VCaP (cell line): ENCODE results near the gene DPF3.

ENCODE experiments used
- H3K27ac ChIP-seq: fragments of 450-650 bp; 2 replicates; pipeline ENCODE4 v1.5.1; 2017
- TF ChIP-seq, protein P1 (sequence below): fragments of 450-650 bp; conservative IDR thresholded peaks from 2 replicates; pipeline ENCODE4 v1.5.1; 2017; ENCODE audit warnings: mild to moderate bottlenecking, moderate library complexity

Gene DPF3

DNA sequence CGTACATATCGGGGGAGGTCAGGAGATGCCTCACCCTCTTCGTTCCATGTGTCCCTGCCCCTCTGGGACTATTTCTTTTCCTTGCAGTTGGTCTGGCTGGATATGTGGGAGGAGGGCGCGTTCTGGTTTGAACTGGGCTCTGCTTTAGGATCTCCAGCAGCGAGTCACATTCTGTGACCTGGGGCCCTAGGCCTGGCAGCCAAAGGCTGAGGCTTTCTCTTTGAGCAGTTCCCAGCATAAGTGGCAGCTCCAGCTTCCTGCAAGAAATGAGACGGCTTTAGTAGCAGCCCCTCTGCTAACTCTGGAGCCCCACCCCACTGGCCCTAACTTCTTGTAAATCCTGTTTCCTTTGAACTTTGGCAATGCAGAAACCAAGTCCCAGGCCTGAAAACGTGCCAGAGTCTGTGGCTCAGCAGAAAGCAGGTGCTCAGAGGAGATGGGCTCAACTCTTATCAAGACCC is 274.8 kb downstream of the DPF3 start:
- H3K27ac ChIP-seq, result no peak overlapping the region
- TF ChIP-seq, protein P1, sequence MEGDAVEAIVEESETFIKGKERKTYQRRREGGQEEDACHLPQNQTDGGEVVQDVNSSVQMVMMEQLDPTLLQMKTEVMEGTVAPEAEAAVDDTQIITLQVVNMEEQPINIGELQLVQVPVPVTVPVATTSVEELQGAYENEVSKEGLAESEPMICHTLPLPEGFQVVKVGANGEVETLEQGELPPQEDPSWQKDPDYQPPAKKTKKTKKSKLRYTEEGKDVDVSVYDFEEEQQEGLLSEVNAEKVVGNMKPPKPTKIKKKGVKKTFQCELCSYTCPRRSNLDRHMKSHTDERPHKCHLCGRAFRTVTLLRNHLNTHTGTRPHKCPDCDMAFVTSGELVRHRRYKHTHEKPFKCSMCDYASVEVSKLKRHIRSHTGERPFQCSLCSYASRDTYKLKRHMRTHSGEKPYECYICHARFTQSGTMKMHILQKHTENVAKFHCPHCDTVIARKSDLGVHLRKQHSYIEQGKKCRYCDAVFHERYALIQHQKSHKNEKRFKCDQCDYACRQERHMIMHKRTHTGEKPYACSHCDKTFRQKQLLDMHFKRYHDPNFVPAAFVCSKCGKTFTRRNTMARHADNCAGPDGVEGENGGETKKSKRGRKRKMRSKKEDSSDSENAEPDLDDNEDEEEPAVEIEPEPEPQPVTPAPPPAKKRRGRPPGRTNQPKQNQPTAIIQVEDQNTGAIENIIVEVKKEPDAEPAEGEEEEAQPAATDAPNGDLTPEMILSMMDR, result no peak

DNA sequence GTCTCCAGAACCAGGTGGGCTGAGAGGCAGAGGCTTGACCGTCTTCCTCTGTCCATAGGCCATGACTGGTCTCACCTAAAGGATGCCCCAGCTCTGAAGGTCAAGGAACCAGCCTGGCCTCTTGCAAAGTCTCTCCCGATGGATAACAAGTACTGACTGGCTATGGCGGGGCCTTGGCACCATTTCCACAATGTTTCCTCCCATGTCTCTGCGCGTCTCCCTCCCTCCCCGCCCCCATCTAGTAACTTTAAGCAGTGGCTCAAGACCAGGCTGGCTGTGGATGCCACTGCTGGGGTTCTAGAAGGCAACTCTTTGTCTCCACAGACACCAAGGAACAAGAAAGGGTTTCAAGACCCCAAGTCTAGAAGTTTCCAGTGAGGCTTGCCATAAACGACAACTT is 275.5 kb downstream of the DPF3 start:
- TF ChIP-seq, protein P1, result no peak
- H3K27ac ChIP-seq, result no peak overlapping the region

DNA sequence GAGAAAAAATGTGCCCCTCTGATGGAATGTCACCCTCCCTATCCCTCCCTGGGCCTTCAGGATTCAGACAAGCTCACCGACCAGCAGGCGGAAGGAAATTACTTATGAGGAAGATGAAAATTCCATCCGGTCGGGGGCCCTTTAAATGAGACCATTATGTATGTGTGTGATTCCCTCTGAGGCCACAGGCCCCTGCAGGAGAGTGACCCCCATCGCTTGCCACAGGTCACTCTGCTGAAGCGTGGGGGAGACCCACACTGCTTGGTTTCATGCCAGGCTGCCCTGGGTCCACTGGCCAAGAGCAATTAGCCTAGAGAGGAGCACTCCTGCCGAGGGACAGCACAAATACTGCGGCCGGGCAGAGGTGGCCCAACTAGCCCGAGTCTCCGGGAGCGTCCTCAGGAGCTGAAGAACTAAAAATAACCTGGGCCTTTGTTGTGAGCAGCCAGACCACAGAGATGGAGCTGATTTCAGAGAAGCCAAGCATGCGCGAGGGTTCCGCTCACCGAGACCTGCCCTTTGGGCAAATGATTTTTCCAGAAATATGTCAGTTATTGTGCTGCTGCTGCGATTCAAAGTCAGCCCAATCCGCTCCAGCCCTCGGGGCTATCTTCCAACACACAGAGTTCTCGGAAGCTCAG is 276.4 kb downstream of the DPF3 start:
- TF ChIP-seq, protein P1, result no peak
- no peak overlapping the region for H3K27ac ChIP-seq

DNA sequence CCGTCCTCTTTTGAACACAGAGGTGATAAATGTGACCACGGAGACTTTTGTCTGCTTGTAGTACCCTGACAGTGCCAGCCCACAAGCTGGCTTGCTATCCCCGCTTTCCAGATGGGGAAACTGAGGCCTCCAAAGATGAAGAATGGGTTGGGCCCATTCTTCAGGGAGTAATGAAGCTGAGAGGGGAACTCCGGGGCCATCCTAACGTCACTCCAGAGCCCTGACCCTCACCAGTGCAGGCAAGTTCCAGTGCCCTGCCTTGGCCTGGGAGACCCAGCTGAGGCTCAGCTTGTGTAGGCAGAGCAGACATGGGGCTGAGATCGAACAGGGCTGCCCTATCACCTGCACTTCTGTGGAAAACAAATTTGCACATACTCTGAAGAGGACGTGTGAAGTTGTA is 277.1 kb downstream of the DPF3 start:
- no peak overlapping the region for H3K27ac ChIP-seq
- TF ChIP-seq, protein P1, result no peak

DNA sequence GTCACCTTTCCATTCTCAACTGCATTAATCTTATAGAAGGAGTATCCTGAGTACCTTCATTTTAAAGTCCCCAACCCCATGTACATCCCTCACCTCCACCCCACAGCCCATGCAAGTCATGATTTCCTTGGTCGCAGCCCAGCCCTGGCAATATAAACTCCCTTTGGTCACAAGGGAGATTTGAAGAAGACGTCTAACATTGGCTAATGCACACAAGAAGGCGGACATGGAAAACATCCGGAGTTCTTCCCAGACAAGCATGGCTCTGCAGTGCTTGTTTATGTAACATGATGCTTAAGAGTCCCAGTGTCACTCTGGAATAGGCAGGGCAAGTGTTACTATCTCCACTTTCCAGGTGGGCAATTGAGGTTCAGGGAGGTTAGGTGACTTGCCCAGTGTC is 277.6 kb downstream of the DPF3 start:
- H3K27ac ChIP-seq, result no peak overlapping the region
- TF ChIP-seq, protein P1, result no peak

DNA sequence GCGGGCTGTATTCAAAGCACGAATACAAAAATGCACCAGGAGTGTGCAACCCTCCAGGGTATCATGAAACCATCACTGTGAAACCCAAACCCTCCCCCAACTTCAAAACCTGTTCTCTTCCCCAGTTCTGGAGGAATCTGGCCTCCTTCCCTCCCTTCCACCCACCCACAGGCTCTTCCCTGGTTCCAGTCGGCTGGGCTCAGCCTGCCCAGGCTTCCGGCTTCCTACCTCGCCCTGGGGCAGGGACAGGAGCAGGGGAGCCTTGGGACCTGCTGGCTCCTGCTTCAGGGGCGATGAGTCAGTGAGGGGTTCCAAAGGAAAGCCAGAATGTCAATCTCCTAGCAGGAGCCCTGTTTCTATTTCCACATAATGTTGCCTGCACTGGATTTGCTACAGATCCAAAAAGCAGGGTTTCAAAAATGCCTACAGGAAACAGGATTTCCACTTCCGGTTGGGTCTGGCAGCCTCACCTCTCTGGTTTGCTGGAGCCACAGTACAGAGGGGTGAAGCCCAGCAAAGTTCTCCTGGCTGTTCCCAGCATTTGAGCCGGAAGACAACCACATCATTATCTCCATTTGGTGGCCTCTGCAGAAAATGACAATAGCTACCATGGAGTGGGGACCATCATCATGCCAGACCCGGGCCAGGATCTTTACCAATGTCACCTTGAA is 278.3 kb downstream of the DPF3 start:
- TF ChIP-seq, protein P1, result no peak
- H3K27ac ChIP-seq, result no peak overlapping the region

DNA sequence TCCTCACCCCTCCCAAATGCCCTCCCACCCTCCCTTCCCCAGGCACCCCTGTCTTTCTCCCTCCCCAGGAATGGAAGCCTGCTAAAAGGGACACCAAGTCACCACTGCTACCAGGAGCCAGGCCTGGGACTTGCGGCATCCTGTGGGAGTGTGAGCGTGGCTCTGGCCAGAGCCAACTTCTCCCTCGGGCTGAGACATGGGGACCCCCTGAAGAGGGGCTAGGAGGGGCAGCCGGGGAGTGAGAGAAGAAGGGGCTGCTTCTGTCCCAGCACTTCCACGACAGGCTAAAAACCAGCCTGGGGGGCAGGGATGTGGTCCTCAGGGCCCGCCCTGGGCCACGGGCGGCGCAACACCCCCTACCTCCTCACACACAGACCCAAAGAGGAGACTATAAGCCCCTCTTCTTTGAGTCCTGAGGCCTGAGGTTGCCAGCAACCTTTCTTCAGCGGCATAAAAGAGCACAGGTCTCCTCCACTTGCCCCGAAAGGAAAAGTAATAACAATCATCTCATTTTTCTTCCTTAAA is 278.9 kb downstream of the DPF3 start:
- no peak overlapping the region for H3K27ac ChIP-seq
- TF ChIP-seq, protein P1, result no peak
